Activated CD4-positive, alpha-beta T cell treated with anti-CD3 and anti-CD28 coated beads, Interleukin-10, Interleukin-2, amounts not matched to agents 100 ng/mL and 50 ng/mL, durations not matched to agents 16 hours and 8 hours (primary cell): ENCODE data around the gene SARDH.

ENCODE experiments used
- DNase-seq: peaks from one replicate; pipeline ENCODE4 v3.0.0-alpha.2; 2020

Gene SARDH

DNA sequence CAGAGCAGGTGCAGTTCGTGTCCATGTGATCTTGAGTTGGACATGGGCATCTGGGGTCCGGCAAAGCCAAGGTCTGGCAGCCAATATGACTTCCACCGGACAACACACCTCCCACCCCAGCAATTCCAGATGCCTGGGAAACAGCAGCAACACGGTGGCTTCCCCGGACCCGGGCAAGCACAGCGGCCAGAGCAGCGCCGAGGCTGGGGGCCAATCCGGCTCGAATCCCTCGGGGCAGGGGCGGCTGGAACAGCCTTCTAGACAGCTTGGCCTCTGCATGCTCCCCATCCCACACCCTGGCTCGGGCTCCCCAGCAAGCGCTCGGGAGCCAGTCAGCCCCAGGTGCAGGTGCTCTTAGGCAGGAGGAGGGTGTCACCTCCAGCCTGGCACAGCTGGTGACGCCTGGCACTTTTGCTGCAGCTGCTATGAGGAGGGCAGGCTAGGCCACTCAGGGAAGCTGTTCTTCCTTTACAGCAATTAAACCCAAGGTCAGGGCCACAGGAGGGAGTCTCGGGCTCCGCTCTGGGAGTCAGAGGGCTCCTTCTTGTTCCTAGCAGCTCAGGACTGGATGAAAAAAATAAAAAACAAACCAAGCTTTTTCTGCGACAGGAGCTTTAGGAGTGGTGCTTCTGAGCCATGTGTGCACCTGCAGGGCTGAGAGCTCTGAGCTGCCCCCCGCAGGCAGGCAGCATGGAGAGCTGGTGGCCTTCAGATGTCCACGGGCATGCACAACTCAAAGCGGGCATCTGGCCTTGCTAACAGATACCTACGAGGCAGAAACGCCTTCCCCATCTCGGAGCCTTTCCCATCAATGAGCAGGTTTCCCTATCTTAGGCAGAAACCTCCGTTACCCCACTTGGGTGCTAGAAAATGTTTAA, 73.7 kb downstream of the SARDH start:
- DNase-seq, result no peak

DNA sequence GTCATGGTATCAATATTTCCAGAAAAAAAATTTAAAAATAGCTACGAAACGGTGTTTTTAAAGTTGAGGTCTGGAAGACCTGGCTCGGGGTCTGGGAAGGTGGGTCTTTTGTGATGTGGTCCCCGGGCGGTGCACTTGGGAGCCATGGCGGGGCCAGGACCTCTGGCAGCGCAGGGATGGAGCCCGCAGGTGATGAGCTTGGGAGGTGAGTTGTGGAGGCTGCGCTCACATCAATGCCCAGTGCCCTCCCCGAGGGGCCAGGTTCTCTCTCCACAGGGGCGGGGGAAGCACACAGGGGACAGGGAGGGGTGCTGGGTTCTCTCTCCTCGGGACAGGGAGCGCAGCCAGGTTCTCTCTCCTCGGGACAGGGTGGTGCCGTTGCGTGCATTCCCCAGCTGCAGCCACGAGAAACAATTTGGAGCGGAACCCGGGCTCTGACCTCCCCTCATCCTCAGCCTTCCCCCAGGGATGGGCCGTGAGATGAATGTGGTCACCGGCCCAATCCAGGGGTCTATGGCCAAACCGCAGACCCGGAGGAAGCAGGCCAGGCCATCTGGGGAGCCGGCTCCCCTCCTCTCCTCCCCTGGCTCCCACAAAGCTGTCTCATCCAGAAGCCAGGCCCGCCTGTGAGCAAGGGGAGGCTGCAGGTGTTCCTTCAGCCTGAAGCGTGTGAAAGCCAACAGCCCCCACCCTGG, 76.2 kb downstream of the SARDH start:
- no peak for DNase-seq

- DNase-seq, result no peak
Observed at GRCh38 chr9:133659516-133659915, 78.6 kb downstream of the SARDH start.

DNA sequence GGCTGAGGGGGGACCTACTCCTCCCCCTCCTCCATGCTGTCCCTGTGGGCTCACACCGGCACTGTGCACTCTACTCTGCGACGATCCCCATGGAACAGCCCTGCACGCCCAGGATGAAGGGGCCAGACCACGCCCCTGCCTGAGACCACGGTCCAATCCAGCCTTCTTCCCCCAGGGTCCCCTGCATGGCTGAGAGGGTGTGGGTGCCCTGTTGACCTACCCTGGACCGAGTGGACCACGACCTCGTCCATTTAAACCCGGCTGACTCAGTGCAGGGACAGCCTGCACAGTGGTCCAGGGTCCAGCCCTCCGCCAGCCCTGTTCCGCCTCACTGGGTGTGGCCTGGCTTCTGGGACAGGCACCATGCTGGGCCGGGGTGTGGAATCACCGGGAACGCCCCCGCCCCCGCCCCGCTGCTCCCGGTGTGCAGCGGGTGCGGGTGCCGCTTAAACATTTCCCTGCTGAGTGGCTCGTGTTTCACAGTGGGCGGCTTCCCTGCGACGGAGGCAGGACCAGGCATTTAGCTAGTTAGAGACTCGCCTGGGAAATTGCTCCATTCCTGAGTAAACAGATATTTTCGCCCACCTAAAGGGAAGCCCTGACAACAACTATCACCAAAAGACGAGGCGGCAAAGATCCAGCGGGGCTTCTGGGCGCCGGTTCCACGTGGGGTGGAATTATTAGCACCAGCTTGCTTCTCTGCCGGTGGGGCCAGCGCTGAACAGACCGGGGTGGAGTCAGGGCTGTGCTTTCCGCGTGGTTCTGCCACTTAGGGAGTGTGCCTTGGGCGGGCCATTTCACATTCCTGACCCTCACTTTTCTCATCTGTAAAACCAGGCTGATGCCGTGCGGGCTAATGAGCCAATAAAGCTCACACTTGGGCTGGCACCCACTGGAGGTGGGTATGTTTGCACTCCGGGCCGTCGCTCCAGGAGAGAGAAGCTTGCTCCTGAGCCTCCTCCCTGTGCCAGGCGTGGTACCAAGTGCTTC, 79.4 kb downstream of the SARDH start:
- no peak for DNase-seq

- DNase-seq, result no peak
Observed at GRCh38 chr9:133657120-133657661, 81.0 kb downstream of the SARDH start.

DNA sequence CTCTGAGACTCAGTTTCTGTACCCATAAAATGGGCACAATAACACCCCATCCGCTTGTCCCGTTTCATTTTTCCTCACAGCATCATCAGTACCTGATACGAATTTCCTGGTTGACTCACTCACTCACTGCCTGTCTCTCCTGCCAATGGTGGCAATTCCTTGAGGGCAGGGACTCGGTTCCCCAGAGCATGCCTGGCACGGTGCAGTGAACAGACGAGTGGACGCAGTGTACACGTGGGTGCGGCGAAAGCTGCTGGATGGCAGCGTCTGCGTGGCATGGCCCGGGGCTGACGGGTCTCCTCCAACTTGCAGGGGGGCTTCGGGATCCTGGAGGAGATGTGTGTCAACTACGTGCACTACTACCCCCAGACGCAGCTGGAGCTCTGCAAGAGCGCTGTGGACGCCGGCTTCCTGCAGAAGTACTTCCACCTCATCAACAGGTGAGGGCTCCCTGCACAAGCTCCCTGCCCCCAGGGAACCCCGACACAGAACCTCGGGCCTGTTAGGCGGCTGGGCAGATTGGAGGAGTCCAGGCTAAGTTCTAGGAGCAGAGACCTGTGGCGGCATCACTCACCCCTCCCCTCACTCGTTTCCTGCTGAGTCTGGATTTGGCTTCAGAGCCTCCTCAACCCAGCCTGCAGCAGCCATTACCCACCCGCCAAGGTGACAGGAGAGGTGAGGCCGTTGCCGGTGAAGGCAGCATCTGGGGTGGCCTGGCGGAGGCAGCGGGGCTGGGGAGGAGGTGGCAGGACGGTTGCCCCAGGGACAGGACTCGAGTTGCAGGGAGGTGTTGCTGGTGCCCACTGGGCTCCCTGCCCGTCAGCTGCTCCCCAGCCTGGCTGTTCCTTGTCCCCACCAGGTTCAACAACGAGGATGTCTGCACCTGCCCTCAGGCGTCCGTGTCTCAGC, 81.7 kb downstream of the SARDH start:
- no peak for DNase-seq

DNA sequence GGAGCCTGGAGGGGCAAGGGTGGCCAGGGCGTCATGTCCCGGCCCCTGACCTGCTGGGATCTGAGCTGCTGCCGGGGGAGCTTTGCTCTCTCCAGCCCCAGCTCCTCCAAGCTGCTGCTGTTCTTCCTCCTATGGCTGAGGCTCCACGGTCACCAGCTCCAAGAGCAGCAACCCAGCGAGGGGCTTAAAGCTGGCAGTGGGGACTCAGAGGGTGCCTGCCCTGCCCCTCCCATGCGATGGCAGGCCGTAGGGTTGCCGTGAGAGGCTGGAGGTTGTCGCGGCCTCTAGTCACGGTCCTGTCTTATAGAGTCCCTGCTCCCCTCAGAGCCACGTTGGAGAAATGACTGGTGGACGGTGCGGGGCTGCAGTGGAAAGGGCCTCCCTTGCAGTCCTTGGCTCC, 82.5 kb downstream of the SARDH start:
- no peak for DNase-seq

DNA sequence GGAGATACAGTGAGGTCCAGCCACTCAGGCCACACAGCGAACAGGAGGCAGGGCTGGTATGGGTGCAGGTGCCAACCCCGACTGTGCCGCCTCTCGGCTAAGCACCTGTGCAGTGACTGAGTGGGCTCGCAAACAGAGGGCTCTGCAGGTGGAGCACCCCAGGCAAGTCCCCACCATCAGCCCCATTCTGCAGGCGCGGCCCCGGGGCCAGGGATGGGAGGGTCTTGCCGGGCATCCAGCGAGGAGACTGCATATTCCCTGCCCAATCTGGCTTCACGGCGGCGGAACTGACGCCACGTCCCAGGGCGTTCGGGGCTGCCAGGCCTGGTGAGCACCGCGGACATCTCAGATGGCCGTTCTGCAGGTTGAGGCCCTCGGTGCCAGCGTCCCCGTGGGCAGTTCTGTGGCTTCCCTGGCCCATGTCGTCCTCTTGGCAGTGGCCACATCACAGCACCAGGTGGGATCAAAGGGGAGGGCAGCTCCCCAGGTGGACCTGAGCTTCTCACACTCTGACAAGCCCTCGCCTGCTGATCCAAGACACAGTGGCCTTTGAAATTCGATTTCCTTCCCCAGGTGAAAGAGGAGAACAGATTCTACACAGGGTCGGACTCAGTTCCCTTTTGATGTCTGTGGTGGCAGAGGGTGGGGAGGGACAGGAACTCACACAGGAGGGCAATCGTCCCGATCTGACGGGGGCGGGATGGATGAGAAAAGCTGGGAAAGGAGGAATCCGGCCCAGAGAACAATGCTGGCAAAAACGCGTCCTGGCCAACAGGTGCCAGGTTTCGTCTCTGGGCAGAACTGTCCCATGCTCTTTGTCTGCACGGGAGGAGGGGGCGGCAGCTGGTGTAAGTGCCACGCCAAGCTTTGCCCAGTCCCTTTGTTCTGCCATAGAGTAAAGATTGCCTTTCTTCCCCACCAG, 83.2 kb downstream of the SARDH start:
- no peak for DNase-seq

DNA sequence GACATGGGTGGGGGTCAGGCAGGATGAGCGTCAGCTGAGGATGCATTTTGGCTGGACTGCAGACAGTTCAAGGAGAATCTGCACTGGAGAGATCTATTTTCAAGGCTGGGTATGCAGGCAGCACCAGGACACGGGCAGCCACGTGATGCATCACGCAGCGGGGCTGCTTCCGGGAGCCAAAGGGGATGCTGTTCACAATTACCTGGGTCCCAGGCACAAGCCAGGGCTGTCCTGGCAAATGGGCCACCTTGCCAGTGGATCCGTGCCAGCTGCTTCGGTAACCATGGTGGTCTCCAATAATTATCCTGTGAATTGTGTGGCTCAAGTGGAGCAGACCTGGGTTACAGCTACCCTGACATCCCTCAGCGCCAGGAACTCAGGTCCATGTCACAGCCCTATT, 84.5 kb downstream of the SARDH start:
- no peak for DNase-seq

GRCh38 chr9:133650026-133650425, 88.1 kb downstream of the SARDH start:
- DNase-seq, result no peak

DNA sequence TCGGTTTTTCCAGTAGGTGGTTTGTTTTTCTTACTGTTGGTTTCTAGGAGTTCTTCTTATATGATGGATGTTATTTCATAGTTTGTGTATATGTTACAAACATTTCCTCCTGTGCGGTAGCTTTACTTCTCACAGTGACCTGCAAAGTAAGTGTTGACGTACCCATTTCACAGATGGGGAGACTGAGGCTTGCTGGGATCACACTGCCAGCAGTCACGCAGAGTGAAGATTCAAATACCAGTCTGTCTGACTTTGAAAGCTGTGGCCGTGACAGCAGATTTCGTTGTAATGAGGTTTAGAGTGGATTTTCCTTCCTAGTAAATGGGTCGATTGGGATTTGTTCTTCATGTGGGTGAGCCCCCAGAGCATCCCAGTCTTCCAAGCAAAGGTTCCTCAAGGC, 89.0 kb downstream of the SARDH start:
- DNase-seq, result no peak

DNA sequence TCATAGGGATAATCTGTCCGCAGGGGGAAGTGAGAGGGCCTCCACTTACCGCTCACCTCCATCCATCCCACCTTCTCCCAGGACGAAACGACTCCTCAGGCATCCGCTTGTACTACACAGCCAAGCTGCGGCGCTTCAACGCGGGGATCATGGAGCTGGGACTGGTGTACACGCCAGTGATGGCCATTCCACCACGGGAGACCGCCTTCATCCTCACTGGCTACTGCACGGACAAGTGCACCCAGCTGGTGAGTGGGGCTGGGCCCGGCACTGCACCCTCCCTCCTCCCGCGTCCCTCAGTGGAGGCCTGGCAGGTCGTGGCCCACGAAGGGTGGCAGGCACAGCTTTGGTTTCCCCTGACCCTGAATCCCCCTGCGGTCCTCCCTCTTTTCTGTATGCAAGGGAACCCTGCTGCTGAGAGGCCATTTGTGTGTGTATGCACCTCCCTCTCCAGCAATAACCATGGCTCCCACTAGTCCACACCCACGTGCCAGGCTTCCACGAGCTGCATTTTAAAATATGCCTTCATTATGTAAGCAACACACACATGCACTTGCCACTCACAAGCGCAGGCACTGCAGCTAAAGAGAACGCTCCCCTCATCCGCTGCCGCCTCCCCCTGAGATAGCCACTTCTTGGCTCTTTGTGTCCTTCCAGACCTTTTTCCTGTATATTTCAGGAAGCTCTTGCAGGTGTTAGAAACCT, 90.2 kb downstream of the SARDH start:
- DNase-seq, result no peak

DNA sequence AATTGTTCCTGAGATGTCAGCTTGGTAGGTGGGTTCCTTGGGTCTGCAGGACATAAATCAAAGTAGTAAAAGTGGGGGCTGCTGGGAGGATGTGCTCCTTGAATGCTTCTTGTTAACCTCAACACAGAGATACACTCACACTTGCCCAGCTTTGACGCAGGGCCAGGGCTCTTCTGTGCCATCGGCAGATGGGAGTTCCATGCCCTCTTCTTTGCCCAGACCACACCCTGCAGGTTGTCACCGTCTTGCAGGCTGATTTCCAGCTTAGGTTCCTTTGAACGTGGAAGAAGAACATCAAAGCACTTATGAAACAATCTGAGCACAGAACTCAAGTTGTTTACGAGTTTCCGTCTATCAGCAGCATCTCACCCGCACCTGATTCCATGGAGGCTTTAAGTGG, 91.0 kb downstream of the SARDH start:
- no peak for DNase-seq

DNA sequence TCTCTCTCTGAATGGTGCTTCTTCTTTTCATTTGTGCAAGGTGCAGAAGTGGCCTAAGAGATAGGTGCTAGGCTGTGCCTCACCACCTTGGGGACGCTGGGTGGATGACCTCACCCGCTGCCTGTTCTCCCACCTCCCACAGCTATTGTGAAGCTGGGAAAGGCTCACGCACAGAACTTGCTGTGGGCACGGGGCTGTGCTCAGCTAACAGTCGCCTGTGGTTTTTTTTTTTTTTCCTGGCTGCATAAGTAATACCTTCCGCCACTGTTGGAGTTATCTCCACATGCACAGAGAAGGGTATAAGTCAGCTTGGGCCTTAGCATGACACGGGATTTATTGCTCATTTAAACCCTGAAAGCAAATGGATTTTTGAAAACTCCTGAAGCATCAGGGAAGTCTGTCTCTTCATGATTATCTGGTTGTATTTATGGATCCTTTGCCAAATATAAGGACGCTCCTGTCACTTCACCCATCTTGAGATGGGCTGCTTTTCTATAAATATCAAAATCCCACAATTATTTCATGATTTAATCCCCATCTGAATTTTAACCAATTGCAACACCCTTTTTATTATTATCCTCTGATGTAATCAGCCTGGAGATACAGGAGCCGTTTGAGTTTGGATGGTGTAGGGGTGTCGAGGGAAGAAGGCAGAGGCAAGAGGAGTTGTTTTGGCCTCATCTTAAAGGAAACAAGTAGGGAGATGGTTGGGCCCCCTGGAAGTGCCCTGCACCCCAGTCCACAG, 93.0 kb downstream of the SARDH start:
- no peak for DNase-seq

- DNase-seq, result no peak
Observed at GRCh38 chr9:133643978-133644760, 94.0 kb downstream of the SARDH start.

- no peak for DNase-seq
Observed at GRCh38 chr9:133643362-133643755, 94.8 kb downstream of the SARDH start.

GRCh38 chr9:133642708-133643361, 95.3 kb downstream of the SARDH start:
- no peak for DNase-seq
